ENCODE results near the gene KCTD8.
"Not testable (repeated sequence)": the region's sequence is repeated elsewhere in the genome, so short reads cannot be mapped to it uniquely, and the experiment has no call there.

KCTD8 gene

GRCh38 chr4:44320833-44321232, 127.8 kb downstream of the KCTD8 start:
- DNase-seq: no peak

GRCh38 chr4:44319129-44319528, 129.5 kb downstream of the KCTD8 start:
- DNase-seq: no peak

- DNase-seq: no peak
Measured at GRCh38 chr4:44313702-44314101, 134.9 kb downstream of the KCTD8 start.

- no peak for DNase-seq
Measured at GRCh38 chr4:44287505-44287904, 161.1 kb downstream of the KCTD8 start.

- DNase-seq: no peak
Measured at GRCh38 chr4:44279469-44279868, 169.1 kb downstream of the KCTD8 start.

- DNase-seq: no peak
Measured at GRCh38 chr4:44279066-44279465, 169.5 kb downstream of the KCTD8 start.

GRCh38 chr4:44257461-44257860, 191.1 kb downstream of the KCTD8 start:
- DNase-seq: no peak

- peak in 1 of 2 experiments; percentile 16 for DNase-seq
Measured at GRCh38 chr4:44256414-44256813, 192.2 kb downstream of the KCTD8 start.

GRCh38 chr4:44237643-44238042, 211.0 kb downstream of the KCTD8 start:
- DNase-seq: no peak

- no peak for DNase-seq
Measured at GRCh38 chr4:44235897-44236296, 212.7 kb downstream of the KCTD8 start.

- no peak for DNase-seq
Measured at GRCh38 chr4:44232262-44232661, 216.3 kb downstream of the KCTD8 start.

- no peak for DNase-seq
Measured at GRCh38 chr4:44231006-44231405, 217.6 kb downstream of the KCTD8 start.

- no peak for DNase-seq
Measured at GRCh38 chr4:44228326-44228725, 220.3 kb downstream of the KCTD8 start.

- no peak for DNase-seq
Measured at GRCh38 chr4:44221407-44221806, 227.2 kb downstream of the KCTD8 start.

- no peak for DNase-seq
Measured at GRCh38 chr4:44210750-44211149, 237.9 kb downstream of the KCTD8 start.

- no peak for DNase-seq
Measured at GRCh38 chr4:44196796-44197195, 251.8 kb downstream of the KCTD8 start.

- no peak for DNase-seq
Measured at GRCh38 chr4:44194365-44194764, 254.2 kb downstream of the KCTD8 start.

GRCh38 chr4:44186850-44187246, 261.8 kb downstream of the KCTD8 start:
- DNase-seq: no peak

GRCh38 chr4:44186096-44186849, 262.3 kb downstream of the KCTD8 start:
- DNase-seq: no peak

GRCh38 chr4:44181491-44182349, 266.9 kb downstream of the KCTD8 start:
- DNase-seq: not testable (repeated sequence)

GRCh38 chr4:44167766-44168165, 280.8 kb downstream of the KCTD8 start:
- DNase-seq: not testable (repeated sequence)

GRCh38 chr4:44165938-44166337, 282.7 kb downstream of the KCTD8 start:
- no peak for DNase-seq

GRCh38 chr4:44162538-44163270, 285.9 kb downstream of the KCTD8 start:
- no peak for DNase-seq

Data from SW 1271 (cell line).